HL-60 (cell line): Measurements from ENCODE around the gene TFR2.

Experiments
- DNase-seq, 2 experiments: peaks; one replicate each; pipeline ENCODE4 v3.0.0-alpha.2; 2010 to 2020; ENCODE audit warnings: low read depth in 1 of 2, low spot score in 1 of 2
- H3K27ac ChIP-seq: fragments of 250-450 bp; sonication (Bioruptor Pico); replicated peaks from 2 replicates; pipeline ENCODE4 v1.5.1; 2020; ENCODE audit warnings: mild to moderate bottlenecking, moderate library complexity
- H3K27me3 ChIP-seq: fragments of 250-450 bp; sonication (Bioruptor Pico); 2 replicates; pipeline ENCODE4 v1.5.1; 2021; ENCODE audit warnings: mild to moderate bottlenecking, moderate library complexity; ENCODE audit not compliant: insufficient read depth, poor library complexity, severe bottlenecking
- H3K4me3 ChIP-seq: replicated peaks from 2 replicates; pipeline ENCODE4 v1.5.1; 2011; ENCODE audit warnings: mild to moderate bottlenecking, control low read depth, low read length; ENCODE audit not compliant: insufficient read depth
- GABPA ChIP-seq: IDR thresholded peaks from 2 replicates; pipeline ENCODE4 v1.6.1; 2012; ENCODE audit warnings: low read depth
- POLR2AphosphoS5 ChIP-seq: IDR thresholded peaks from 2 replicates; pipeline ENCODE4 v1.6.1; 2012; ENCODE audit warnings: low read depth
- SPI1 ChIP-seq: IDR thresholded peaks from 2 replicates; pipeline ENCODE4 v1.6.1; 2012; ENCODE audit warnings: low read depth, mild to moderate bottlenecking, borderline replicate concordance
- TF ChIP-seq, protein P1 (sequence below): IDR thresholded peaks from 2 replicates; pipeline ENCODE4 v1.6.1; 2012; ENCODE audit warnings: low read depth; ENCODE audit not compliant: insufficient replicate concordance
- TF ChIP-seq, protein P2 (sequence below): IDR thresholded peaks from one replicate; pipeline ENCODE4 v1.5.1; 2011; ENCODE audit warnings: low read length, control low read depth, inconsistent platforms; ENCODE audit not compliant: insufficient read depth

Gene TFR2

DNA sequence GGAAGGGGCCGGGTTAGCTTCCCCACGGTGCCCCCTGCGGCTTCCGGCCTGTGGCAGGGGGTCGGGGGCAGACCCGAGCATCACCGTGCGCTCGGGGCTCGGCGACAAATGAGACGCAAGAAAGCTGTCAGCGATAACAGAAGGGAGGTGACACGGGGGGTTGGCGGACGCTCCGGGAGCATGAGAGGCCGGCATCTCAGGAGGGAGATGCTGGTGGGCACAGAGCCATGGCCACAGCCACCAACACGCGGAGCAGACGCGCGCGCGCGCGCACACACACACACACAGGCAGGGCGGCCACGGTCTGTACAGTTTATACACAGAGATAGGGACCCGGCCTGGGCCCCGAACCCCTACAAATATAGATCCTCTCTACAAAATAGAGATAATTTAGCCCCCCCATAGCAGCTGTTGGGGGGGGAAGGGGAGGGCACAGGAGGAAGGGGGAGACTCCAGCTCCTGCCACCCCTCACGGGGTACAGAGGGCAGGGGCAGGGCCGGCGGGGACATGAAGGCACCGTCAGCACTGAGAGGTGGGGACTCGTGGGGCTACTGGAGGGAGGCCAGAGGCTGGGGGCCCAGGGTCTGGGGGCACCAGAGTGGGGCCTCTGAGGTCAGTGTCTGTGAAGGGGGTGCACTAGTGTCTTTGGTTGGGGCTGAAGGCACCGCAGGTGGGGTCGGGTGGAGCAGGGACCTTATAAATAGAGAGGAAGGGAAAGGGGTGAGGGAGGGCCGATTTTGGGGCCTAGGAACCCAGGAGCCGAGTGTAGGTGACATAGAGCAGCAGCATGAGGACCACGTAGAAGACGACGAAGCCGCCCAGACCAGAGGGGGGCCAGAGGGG, 66.8 kb downstream of the TFR2 start:
- Histone ChIP-seq H3K27ac (no peak overlapping the region), H3K27me3 (peaks cover 3% of the 10 kb centered on the region), H3K4me3 (no peak overlapping the region)
- no peak for DNase-seq
- 0 out of 2 replicates have a peak, but pooled peaks have one; percentile 43 for TF ChIP-seq POLR2AphosphoS5
- TF ChIP-seq, protein P1, sequence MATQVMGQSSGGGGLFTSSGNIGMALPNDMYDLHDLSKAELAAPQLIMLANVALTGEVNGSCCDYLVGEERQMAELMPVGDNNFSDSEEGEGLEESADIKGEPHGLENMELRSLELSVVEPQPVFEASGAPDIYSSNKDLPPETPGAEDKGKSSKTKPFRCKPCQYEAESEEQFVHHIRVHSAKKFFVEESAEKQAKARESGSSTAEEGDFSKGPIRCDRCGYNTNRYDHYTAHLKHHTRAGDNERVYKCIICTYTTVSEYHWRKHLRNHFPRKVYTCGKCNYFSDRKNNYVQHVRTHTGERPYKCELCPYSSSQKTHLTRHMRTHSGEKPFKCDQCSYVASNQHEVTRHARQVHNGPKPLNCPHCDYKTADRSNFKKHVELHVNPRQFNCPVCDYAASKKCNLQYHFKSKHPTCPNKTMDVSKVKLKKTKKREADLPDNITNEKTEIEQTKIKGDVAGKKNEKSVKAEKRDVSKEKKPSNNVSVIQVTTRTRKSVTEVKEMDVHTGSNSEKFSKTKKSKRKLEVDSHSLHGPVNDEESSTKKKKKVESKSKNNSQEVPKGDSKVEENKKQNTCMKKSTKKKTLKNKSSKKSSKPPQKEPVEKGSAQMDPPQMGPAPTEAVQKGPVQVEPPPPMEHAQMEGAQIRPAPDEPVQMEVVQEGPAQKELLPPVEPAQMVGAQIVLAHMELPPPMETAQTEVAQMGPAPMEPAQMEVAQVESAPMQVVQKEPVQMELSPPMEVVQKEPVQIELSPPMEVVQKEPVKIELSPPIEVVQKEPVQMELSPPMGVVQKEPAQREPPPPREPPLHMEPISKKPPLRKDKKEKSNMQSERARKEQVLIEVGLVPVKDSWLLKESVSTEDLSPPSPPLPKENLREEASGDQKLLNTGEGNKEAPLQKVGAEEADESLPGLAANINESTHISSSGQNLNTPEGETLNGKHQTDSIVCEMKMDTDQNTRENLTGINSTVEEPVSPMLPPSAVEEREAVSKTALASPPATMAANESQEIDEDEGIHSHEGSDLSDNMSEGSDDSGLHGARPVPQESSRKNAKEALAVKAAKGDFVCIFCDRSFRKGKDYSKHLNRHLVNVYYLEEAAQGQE, result no peak
- TF ChIP-seq, protein P2, sequence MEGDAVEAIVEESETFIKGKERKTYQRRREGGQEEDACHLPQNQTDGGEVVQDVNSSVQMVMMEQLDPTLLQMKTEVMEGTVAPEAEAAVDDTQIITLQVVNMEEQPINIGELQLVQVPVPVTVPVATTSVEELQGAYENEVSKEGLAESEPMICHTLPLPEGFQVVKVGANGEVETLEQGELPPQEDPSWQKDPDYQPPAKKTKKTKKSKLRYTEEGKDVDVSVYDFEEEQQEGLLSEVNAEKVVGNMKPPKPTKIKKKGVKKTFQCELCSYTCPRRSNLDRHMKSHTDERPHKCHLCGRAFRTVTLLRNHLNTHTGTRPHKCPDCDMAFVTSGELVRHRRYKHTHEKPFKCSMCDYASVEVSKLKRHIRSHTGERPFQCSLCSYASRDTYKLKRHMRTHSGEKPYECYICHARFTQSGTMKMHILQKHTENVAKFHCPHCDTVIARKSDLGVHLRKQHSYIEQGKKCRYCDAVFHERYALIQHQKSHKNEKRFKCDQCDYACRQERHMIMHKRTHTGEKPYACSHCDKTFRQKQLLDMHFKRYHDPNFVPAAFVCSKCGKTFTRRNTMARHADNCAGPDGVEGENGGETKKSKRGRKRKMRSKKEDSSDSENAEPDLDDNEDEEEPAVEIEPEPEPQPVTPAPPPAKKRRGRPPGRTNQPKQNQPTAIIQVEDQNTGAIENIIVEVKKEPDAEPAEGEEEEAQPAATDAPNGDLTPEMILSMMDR, result no peak
- TF ChIP-seq SPI1, result no peak
- no peak for TF ChIP-seq GABPA

DNA sequence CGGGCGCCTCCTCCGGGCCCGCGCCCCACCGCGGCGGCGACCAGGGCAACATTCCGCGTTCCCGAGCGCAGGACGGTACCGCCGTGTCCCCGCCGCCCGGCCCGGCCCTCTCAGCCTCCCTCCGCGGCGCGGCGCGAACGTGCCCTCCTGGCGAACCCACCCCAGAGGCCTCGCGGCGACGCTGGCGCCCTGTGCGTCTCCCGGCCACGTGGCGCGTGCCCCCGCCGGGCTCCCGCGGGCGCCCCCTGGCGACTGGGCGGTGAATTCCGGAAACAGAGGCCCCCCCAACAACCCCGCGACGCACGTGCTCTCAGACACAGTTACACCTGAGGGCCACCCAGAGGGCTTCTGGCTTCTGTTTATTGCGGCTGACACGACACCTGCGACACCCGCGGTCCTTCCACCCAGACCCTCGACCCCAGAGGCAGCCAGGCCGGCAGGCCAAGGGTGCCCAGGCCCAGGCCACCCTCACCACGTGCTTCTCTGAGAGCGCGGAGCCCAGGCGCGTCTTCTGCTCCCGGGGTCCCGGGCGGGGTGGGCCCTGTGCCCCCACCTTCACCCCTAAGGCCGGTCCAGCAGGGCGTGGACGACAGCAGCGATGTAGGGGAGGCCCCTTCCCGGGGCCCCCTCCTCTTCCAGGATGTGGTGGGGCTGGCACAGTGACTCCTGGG, 67.5 kb downstream of the TFR2 start, which contains the start of gene SAP25:
TSS of gene SAP25 (minus strand) at position 210 of the 671 bp plus-strand sequence. CDS start at position 52, 158 bp downstream.
- TF ChIP-seq, protein P2, result no peak
- TF ChIP-seq, protein P1, result no peak
- no peak for TF ChIP-seq POLR2AphosphoS5
- no peak for TF ChIP-seq SPI1
- no peak for TF ChIP-seq GABPA
- no peak for DNase-seq
- no peak within 1 kb of the TSS for H3K27ac ChIP-seq

GRCh38 chr7:100572949-100573675, 68.2 kb downstream of the TFR2 start:
- TF ChIP-seq SPI1, result no peak
- TF ChIP-seq, protein P1, result no peak
- TF ChIP-seq POLR2AphosphoS5, result no peak
- no peak for TF ChIP-seq GABPA
- TF ChIP-seq, protein P2, result no peak
- H3K27ac ChIP-seq, result no peak overlapping the region

More for the DNA sequence above, 67.5 kb downstream of the TFR2 start, which contains the start of gene SAP25:
- H3K4me3 ChIP-seq, result no peak within 1 kb of the TSS
- peaks cover 3% of the 10 kb centered on the region for H3K27me3 ChIP-seq

More at GRCh38 chr7:100572949-100573675, 68.2 kb downstream of the TFR2 start:
- Histone ChIP-seq H3K4me3 (no peak overlapping the region), H3K27me3 (peaks cover 3% of the 10 kb centered on the region)
- DNase-seq, result no peak
